ENCODE measurements around the gene COMMD10.

DNA sequence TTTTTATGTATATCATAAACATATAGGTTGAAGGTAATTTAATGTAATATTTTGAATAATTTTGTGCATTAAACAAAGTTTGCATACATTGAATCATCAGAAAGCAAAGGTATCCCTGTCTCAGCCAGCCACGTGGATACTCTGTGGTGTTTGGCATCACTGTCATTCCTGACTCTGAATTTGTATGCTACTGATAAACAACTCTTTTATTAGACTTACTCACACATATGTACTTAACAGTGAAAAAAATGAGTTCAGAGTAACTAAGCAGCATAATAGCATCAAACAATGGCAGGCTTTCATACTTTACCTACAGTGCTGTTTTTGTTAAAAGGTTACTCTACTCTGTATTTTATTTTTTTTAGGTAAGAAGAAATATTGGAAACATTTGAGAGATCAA lies 171.9 kb downstream of the COMMD10 start:
- TF ChIP-seq MAFK (IDR thresholded peaks at IDR 0.05; ENCODE audit: low read depth, low read length) (no peak), POLR2A (IDR thresholded peaks at IDR 0.05; ENCODE audit: low read depth, low read length) (no peak), RFX5 (IDR thresholded peaks at IDR 0.05; ENCODE audit: low read depth, low read length) (no peak), NFE2L2 (IDR thresholded peaks at IDR 0.05; ENCODE audit: low read depth, low read length) (no peak), MAZ (IDR thresholded peaks at IDR 0.05; ENCODE audit: borderline replicate concordance, low read depth, low read length) (no peak)
- TF ChIP-seq, protein P1, sequence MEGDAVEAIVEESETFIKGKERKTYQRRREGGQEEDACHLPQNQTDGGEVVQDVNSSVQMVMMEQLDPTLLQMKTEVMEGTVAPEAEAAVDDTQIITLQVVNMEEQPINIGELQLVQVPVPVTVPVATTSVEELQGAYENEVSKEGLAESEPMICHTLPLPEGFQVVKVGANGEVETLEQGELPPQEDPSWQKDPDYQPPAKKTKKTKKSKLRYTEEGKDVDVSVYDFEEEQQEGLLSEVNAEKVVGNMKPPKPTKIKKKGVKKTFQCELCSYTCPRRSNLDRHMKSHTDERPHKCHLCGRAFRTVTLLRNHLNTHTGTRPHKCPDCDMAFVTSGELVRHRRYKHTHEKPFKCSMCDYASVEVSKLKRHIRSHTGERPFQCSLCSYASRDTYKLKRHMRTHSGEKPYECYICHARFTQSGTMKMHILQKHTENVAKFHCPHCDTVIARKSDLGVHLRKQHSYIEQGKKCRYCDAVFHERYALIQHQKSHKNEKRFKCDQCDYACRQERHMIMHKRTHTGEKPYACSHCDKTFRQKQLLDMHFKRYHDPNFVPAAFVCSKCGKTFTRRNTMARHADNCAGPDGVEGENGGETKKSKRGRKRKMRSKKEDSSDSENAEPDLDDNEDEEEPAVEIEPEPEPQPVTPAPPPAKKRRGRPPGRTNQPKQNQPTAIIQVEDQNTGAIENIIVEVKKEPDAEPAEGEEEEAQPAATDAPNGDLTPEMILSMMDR (conservative IDR thresholded peaks at IDR 0.05; ENCODE audit: low read depth, low read length): no peak

Data from IMR-90 (cell line).